ENCODE data around the gene ZNF248. TPM values are rescaled to one million over a fixed set of nuclear protein-coding genes. Genes with fewer than 3 reads are reported as not detected.

ZNF248 gene
- total RNA-seq, 1 donor from 2014 or later: 0.75 TPM

- DNase-seq (ENCODE audit: low read depth) (no peak), FAIRE-seq (no peak)
- Histone ChIP-seq H3K4me1 (ENCODE audit: insufficient read depth, low read length) (no peaks in the 10 kb centered on the region), H3K36me3 (ENCODE audit: insufficient read depth, low read length) (no peaks in the 10 kb centered on the region), H3K4me3 (ENCODE audit: insufficient read depth, low read depth, low read length) (no peak overlapping the region), H3K27me3 (ENCODE audit: insufficient read depth, low read length) (no peaks in the 10 kb centered on the region), H3K4me2 (ENCODE audit: low read length) (no peak overlapping the region), H2AFZ (ENCODE audit: low read depth, low read length) (no peak overlapping the region), H3K9me3 (ENCODE audit: insufficient read depth, low read depth, low read length) (no peaks in the 10 kb centered on the region), H3K9ac (ENCODE audit: low read length) (no peak overlapping the region), H3K27ac (ENCODE audit: low read depth, low read length) (no peak overlapping the region), H4K20me1 (ENCODE audit: insufficient read depth, low read length) (no peaks in the 10 kb centered on the region), H3K79me2 (ENCODE audit: insufficient read depth, low read length) (no peaks in the 10 kb centered on the region)
- Mint-ChIP-seq H3K27me3 (ENCODE audit: low read depth, unreplicated experiment) (no peaks in the 10 kb centered on the region), H3K4me3 (ENCODE audit: unreplicated experiment) (no peak overlapping the region), H3K27ac (ENCODE audit: unreplicated experiment) (no peak overlapping the region), H3K4me1 (ENCODE audit: low read depth, unreplicated experiment) (no peaks in the 10 kb centered on the region), H3K36me3 (ENCODE audit: low read depth, unreplicated experiment) (no peaks in the 10 kb centered on the region), H3K9me3 (ENCODE audit: unreplicated experiment) (peaks cover 7% of the 10 kb centered on the region)
- TF ChIP-seq, protein P1, sequence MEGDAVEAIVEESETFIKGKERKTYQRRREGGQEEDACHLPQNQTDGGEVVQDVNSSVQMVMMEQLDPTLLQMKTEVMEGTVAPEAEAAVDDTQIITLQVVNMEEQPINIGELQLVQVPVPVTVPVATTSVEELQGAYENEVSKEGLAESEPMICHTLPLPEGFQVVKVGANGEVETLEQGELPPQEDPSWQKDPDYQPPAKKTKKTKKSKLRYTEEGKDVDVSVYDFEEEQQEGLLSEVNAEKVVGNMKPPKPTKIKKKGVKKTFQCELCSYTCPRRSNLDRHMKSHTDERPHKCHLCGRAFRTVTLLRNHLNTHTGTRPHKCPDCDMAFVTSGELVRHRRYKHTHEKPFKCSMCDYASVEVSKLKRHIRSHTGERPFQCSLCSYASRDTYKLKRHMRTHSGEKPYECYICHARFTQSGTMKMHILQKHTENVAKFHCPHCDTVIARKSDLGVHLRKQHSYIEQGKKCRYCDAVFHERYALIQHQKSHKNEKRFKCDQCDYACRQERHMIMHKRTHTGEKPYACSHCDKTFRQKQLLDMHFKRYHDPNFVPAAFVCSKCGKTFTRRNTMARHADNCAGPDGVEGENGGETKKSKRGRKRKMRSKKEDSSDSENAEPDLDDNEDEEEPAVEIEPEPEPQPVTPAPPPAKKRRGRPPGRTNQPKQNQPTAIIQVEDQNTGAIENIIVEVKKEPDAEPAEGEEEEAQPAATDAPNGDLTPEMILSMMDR (IDR thresholded peaks at IDR 0.05; ENCODE audit: insufficient read depth, low read depth, low read length): no peak
- no peak for TF ChIP-seq EZH2 (IDR thresholded peaks at IDR 0.05; ENCODE audit: insufficient read depth, low read length)
Measured at GRCh38 chr10:37871143-37871542, 13.7 kb upstream of the ZNF248 start.

GRCh38 chr10:37868796-37869195, 11.4 kb upstream of the ZNF248 start:
- Histone ChIP-seq H3K4me3 (ENCODE audit: insufficient read depth, low read depth, low read length) (no peak overlapping the region), H3K4me1 (ENCODE audit: insufficient read depth, low read length) (no peaks in the 10 kb centered on the region), H3K9me3 (ENCODE audit: insufficient read depth, low read depth, low read length) (no peaks in the 10 kb centered on the region), H4K20me1 (ENCODE audit: insufficient read depth, low read length) (no peaks in the 10 kb centered on the region), H3K27ac (ENCODE audit: low read depth, low read length) (no peak overlapping the region), H3K79me2 (ENCODE audit: insufficient read depth, low read length) (no peaks in the 10 kb centered on the region), H3K9ac (ENCODE audit: low read length) (no peak overlapping the region), H3K27me3 (ENCODE audit: insufficient read depth, low read length) (no peaks in the 10 kb centered on the region), H2AFZ (ENCODE audit: low read depth, low read length) (no peak overlapping the region), H3K4me2 (ENCODE audit: low read length) (no peak overlapping the region), H3K36me3 (ENCODE audit: insufficient read depth, low read length) (no peaks in the 10 kb centered on the region)
- H3K27me3 Mint-ChIP-seq (ENCODE audit: low read depth, unreplicated experiment): no peaks in the 10 kb centered on the region
- H3K27ac Mint-ChIP-seq (ENCODE audit: unreplicated experiment): no peak overlapping the region
- no peak for FAIRE-seq
- no peak for DNase-seq (ENCODE audit: low read depth)
- peaks cover 7% of the 10 kb centered on the region for H3K9me3 Mint-ChIP-seq (ENCODE audit: unreplicated experiment)
- no peak for TF ChIP-seq EZH2 (IDR thresholded peaks at IDR 0.05; ENCODE audit: insufficient read depth, low read length)
- TF ChIP-seq, protein P1 (IDR thresholded peaks at IDR 0.05; ENCODE audit: insufficient read depth, low read depth, low read length): no peak
- H3K4me3 Mint-ChIP-seq (ENCODE audit: unreplicated experiment): no peak overlapping the region
- no peaks in the 10 kb centered on the region for H3K36me3 Mint-ChIP-seq (ENCODE audit: low read depth, unreplicated experiment)
- H3K4me1 Mint-ChIP-seq (ENCODE audit: low read depth, unreplicated experiment): no peaks in the 10 kb centered on the region

- Histone ChIP-seq H4K20me1 (ENCODE audit: insufficient read depth, low read length) (no peaks in the 10 kb centered on the region), H3K9ac (ENCODE audit: low read length) (no peak overlapping the region), H3K4me2 (ENCODE audit: low read length) (no peak overlapping the region), H3K36me3 (ENCODE audit: insufficient read depth, low read length) (no peaks in the 10 kb centered on the region), H3K4me3 (ENCODE audit: insufficient read depth, low read depth, low read length) (no peak overlapping the region), H2AFZ (ENCODE audit: low read depth, low read length) (no peak overlapping the region), H3K9me3 (ENCODE audit: insufficient read depth, low read depth, low read length) (no peaks in the 10 kb centered on the region), H3K27ac (ENCODE audit: low read depth, low read length) (no peak overlapping the region), H3K4me1 (ENCODE audit: insufficient read depth, low read length) (no peaks in the 10 kb centered on the region), H3K79me2 (ENCODE audit: insufficient read depth, low read length) (no peaks in the 10 kb centered on the region), H3K27me3 (ENCODE audit: insufficient read depth, low read length) (no peaks in the 10 kb centered on the region)
- Mint-ChIP-seq H3K36me3 (ENCODE audit: low read depth, unreplicated experiment) (no peaks in the 10 kb centered on the region), H3K27me3 (ENCODE audit: low read depth, unreplicated experiment) (no peaks in the 10 kb centered on the region), H3K9me3 (ENCODE audit: unreplicated experiment) (peaks cover 6% of the 10 kb centered on the region), H3K27ac (ENCODE audit: unreplicated experiment) (no peak overlapping the region), H3K4me1 (ENCODE audit: low read depth, unreplicated experiment) (no peaks in the 10 kb centered on the region), H3K4me3 (ENCODE audit: unreplicated experiment) (no peak overlapping the region)
- DNase-seq (ENCODE audit: low read depth) (no peak), FAIRE-seq (no peak)
- no peak for TF ChIP-seq EZH2 (IDR thresholded peaks at IDR 0.05; ENCODE audit: insufficient read depth, low read length)
- TF ChIP-seq, protein P1 (IDR thresholded peaks at IDR 0.05; ENCODE audit: insufficient read depth, low read depth, low read length): no peak
Measured at GRCh38 chr10:37865957-37866803, 8.8 kb upstream of the ZNF248 start.

Measured in astrocyte (in vitro differentiated cells and primary cell).